Karpas-422 (cell line): ENCODE results near the gene NR2E1. TPM values are rescaled to one million over a fixed set of nuclear protein-coding genes. Genes with fewer than 3 reads are reported as not detected.

Experiments used
- DNase-seq: peaks from one replicate; pipeline ENCODE4 v3.0.0-alpha.2; 2015
- H2AFZ ChIP-seq: fragments of 200-600 bp; sonication (generic); 2 replicates; pipeline ENCODE4 v1.6.1; 2014; ENCODE audit warnings: antibody characterized with exemption, low read length, mixed read lengths
- H3K27ac ChIP-seq: fragments of 200-600 bp; sonication (generic); 2 replicates; pipeline ENCODE4 v1.5.1; 2014; ENCODE audit warnings: mild to moderate bottlenecking, low read length, moderate library complexity
- H3K27me3 ChIP-seq: fragments of 200-600 bp; sonication (generic); 2 replicates; pipeline ENCODE4 v1.6.1; 2014; ENCODE audit warnings: low read length, mixed read lengths
- H3K36me3 ChIP-seq: fragments of 200-600 bp; sonication (generic); 2 replicates; pipeline ENCODE4 v1.6.1; 2014; ENCODE audit warnings: low read length, mixed read lengths; ENCODE audit not compliant: insufficient read depth
- H3K4me1 ChIP-seq: fragments of 200-600 bp; sonication (generic); 2 replicates; pipeline ENCODE4 v1.6.1; 2014; ENCODE audit warnings: mild to moderate bottlenecking, low read length, mixed read lengths
- H3K4me2 ChIP-seq: fragments of 200-600 bp; sonication (generic); 2 replicates; pipeline ENCODE4 v1.6.1; 2014; ENCODE audit warnings: low read length, low read depth, mild to moderate bottlenecking; ENCODE audit not compliant: poor library complexity, severe bottlenecking
- H3K4me3 ChIP-seq: fragments of 200-600 bp; sonication (generic); 2 replicates; pipeline ENCODE4 v1.5.1; 2014; ENCODE audit warnings: mild to moderate bottlenecking, antibody characterized with exemption, low read length, mixed read lengths
- H3K79me2 ChIP-seq: fragments of 200-600 bp; sonication (generic); 2 replicates; pipeline ENCODE4 v1.6.1; 2014; ENCODE audit warnings: mild to moderate bottlenecking, low read length, mixed read lengths
- H3K9ac ChIP-seq: fragments of 200-600 bp; sonication (generic); 2 replicates; pipeline ENCODE4 v1.6.0; 2014; ENCODE audit warnings: low read length
- H3K9me2 ChIP-seq: fragments of 200-600 bp; sonication (generic), shearing (Covaris generic); replicated peaks from 2 replicates; pipeline ENCODE4 v1.6.0; 2014; ENCODE audit warnings: mild to moderate bottlenecking, low read length, moderate library complexity; ENCODE audit not compliant: insufficient read depth
- H3K9me3 ChIP-seq: fragments of 300-700, 200-600 bp; sonication (generic); 2 replicates; pipeline ENCODE4 v1.6.1; 2014; ENCODE audit warnings: low read length, mixed read lengths
- H4K20me1 ChIP-seq: fragments of 200-600 bp; sonication (generic); 2 replicates; pipeline ENCODE4 v1.6.1; 2014; ENCODE audit warnings: mild to moderate bottlenecking, antibody characterized with exemption, low read length, low read depth; ENCODE audit not compliant: insufficient read depth
- total RNA-seq: library from RNA; depleted of rRNA; stranded (reverse); fragments of >200 nt; shearing (Covaris generic); gene quantifications from 2 replicates; pipeline ENCODE4 v1.2.3, GENCODE V29; 2014; ENCODE audit warnings: low replicate concordance

The NR2E1 gene
- total RNA-seq, 1 experiment from 2014 or later: not detected

GRCh38 chr6:108186226-108186625 is 20.4 kb downstream of the NR2E1 start:
- Histone ChIP-seq H3K27ac (no peak overlapping the region), H3K79me2 (no peaks in the 10 kb centered on the region), H3K4me1 (no peaks in the 10 kb centered on the region), H4K20me1 (no peaks in the 10 kb centered on the region), H3K9ac (no peak overlapping the region), H3K4me3 (no peak overlapping the region), H3K9me2 (no peaks in the 10 kb centered on the region), H3K27me3 (no peaks in the 10 kb centered on the region), H2AFZ (no peak overlapping the region), H3K4me2 (no peak overlapping the region), H3K9me3 (no peaks in the 10 kb centered on the region), H3K36me3 (no peaks in the 10 kb centered on the region)
- no peak for DNase-seq

- no peaks in the 10 kb centered on the region for H3K36me3 ChIP-seq
- no peaks in the 10 kb centered on the region for H3K79me2 ChIP-seq
- no peak overlapping the region for H2AFZ ChIP-seq
- H4K20me1 ChIP-seq: no peaks in the 10 kb centered on the region
- H3K4me1 ChIP-seq: no peaks in the 10 kb centered on the region
- no peak overlapping the region for H3K4me2 ChIP-seq
- no peak overlapping the region for H3K27ac ChIP-seq
- no peak overlapping the region for H3K9ac ChIP-seq
- H3K9me2 ChIP-seq: no peaks in the 10 kb centered on the region
- H3K27me3 ChIP-seq: no peaks in the 10 kb centered on the region
- no peak for DNase-seq
- H3K9me3 ChIP-seq: no peaks in the 10 kb centered on the region
- H3K4me3 ChIP-seq: no peak overlapping the region
Observed at GRCh38 chr6:108187519-108187918, 21.7 kb downstream of the NR2E1 start.

- Histone ChIP-seq H3K4me3 (no peak overlapping the region), H3K79me2 (no peaks in the 10 kb centered on the region), H3K36me3 (no peaks in the 10 kb centered on the region), H3K9me2 (no peaks in the 10 kb centered on the region), H2AFZ (no peak overlapping the region), H3K27me3 (no peaks in the 10 kb centered on the region), H3K27ac (no peak overlapping the region), H3K4me1 (no peaks in the 10 kb centered on the region), H3K4me2 (no peak overlapping the region), H4K20me1 (no peaks in the 10 kb centered on the region), H3K9me3 (no peaks in the 10 kb centered on the region), H3K9ac (no peak overlapping the region)
- DNase-seq: no peak
Observed at GRCh38 chr6:108193131-108193530, 27.3 kb downstream of the NR2E1 start.

GRCh38 chr6:108193835-108194234 is 28.0 kb downstream of the NR2E1 start:
- Histone ChIP-seq H3K9me2 (no peaks in the 10 kb centered on the region), H3K4me3 (no peak overlapping the region), H3K4me1 (no peaks in the 10 kb centered on the region), H3K27ac (no peak overlapping the region), H3K9ac (no peak overlapping the region), H3K79me2 (no peaks in the 10 kb centered on the region), H2AFZ (no peak overlapping the region), H3K36me3 (no peaks in the 10 kb centered on the region), H3K4me2 (no peak overlapping the region), H3K27me3 (no peaks in the 10 kb centered on the region), H3K9me3 (no peaks in the 10 kb centered on the region), H4K20me1 (no peaks in the 10 kb centered on the region)
- DNase-seq: no peak

- Histone ChIP-seq H4K20me1 (no peaks in the 10 kb centered on the region), H3K27me3 (no peaks in the 10 kb centered on the region), H3K4me2 (no peak overlapping the region), H3K4me3 (no peak overlapping the region), H3K9me2 (no peaks in the 10 kb centered on the region), H3K36me3 (no peaks in the 10 kb centered on the region), H3K79me2 (no peaks in the 10 kb centered on the region), H3K9ac (no peak overlapping the region), H3K9me3 (no peaks in the 10 kb centered on the region), H3K4me1 (no peaks in the 10 kb centered on the region), H2AFZ (no peak overlapping the region), H3K27ac (no peak overlapping the region)
- no peak for DNase-seq
Observed at GRCh38 chr6:108194503-108194902, 28.7 kb downstream of the NR2E1 start.

- Histone ChIP-seq H3K27ac (no peak overlapping the region), H3K27me3 (no peaks in the 10 kb centered on the region), H3K4me3 (no peak overlapping the region), H4K20me1 (no peaks in the 10 kb centered on the region), H3K9me3 (no peaks in the 10 kb centered on the region), H3K36me3 (no peaks in the 10 kb centered on the region), H3K4me1 (no peaks in the 10 kb centered on the region), H3K4me2 (no peak overlapping the region), H3K9ac (no peak overlapping the region), H3K79me2 (no peaks in the 10 kb centered on the region), H3K9me2 (no peaks in the 10 kb centered on the region), H2AFZ (no peak overlapping the region)
- no peak for DNase-seq
Observed at GRCh38 chr6:108195209-108195608, 29.4 kb downstream of the NR2E1 start.

- Histone ChIP-seq H3K9ac (no peak overlapping the region), H3K4me3 (no peak overlapping the region), H2AFZ (no peak overlapping the region), H3K36me3 (no peaks in the 10 kb centered on the region), H3K9me2 (no peaks in the 10 kb centered on the region), H3K27me3 (no peaks in the 10 kb centered on the region), H4K20me1 (no peaks in the 10 kb centered on the region), H3K4me1 (no peaks in the 10 kb centered on the region), H3K79me2 (no peaks in the 10 kb centered on the region), H3K9me3 (no peaks in the 10 kb centered on the region), H3K4me2 (no peak overlapping the region), H3K27ac (no peak overlapping the region)
- DNase-seq: no peak
Observed at GRCh38 chr6:108198761-108199498, 33.1 kb downstream of the NR2E1 start.

- Histone ChIP-seq H3K9ac (no peak overlapping the region), H2AFZ (no peak overlapping the region), H3K9me3 (no peaks in the 10 kb centered on the region), H3K4me2 (no peak overlapping the region), H4K20me1 (no peaks in the 10 kb centered on the region), H3K27me3 (no peaks in the 10 kb centered on the region), H3K4me3 (no peak overlapping the region), H3K9me2 (no peaks in the 10 kb centered on the region), H3K36me3 (no peaks in the 10 kb centered on the region), H3K4me1 (no peaks in the 10 kb centered on the region), H3K27ac (no peak overlapping the region), H3K79me2 (no peaks in the 10 kb centered on the region)
- DNase-seq: no peak
Observed at GRCh38 chr6:108200186-108200585, 34.4 kb downstream of the NR2E1 start.
